ENCODE data around the gene AGR3.

AGR3 gene

DNA sequence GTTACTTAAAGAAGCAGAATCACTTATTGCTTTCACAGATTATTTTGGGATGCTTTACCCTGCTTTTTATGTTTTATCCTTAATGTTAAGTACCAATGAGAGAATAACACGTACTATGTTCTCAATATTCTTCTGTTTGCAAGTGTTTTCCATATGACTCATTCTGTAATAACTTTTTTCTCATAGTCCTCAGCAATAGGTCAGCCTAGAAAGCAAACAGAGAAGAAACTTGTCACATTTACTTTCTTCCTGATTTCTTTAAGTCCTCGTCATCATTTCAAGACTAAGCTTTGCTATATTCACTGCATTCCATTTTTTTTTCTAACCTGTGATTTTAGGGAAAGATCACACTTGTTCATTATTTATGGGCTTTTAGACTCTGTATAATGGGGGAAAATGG lies 70.2 kb downstream of the AGR3 start:
- H3K27ac ChIP-seq (ENCODE audit: low read depth, low read length, severe bottlenecking) = no peak overlapping the region
- no CpG with 5 or more reads among the region's 2 CpGs for WGBS, 2 experiments (ENCODE audit: insufficient coverage in 2 of 2)
- H3K4me1 ChIP-seq (ENCODE audit: control insufficient read depth, insufficient read depth, low read length, poor library complexity, severe bottlenecking) = no peaks in the 10 kb centered on the region
- no peak overlapping the region for H3K4me3 ChIP-seq (ENCODE audit: extremely low read depth, insufficient read depth, low read length, poor library complexity, severe bottlenecking)
- no peaks in the 10 kb centered on the region for H3K36me3 ChIP-seq (ENCODE audit: control insufficient read depth, insufficient read depth, low read length)
- H3K9me3 ChIP-seq (ENCODE audit: control insufficient read depth, low read length) = no peaks in the 10 kb centered on the region

DNA sequence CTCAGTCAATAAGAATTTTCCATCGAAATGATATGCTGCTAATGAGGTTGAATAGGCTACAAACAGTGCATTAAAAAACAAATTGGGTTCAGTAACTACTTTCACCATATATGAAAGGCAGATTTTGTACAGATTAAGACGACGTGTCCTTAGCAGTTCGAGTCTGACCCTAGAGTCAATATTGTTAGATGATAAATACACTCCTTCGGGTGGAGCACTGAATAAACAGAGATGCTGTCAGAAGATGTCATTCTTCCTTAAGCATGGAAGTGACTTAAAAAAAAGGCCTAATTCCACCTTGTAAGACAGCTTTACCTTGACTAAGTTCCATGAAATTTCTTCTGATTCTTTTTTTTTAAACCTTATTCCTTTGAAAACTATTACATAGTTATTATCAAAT lies 71.2 kb downstream of the AGR3 start:
- H3K27ac ChIP-seq (ENCODE audit: low read depth, low read length, severe bottlenecking) = no peak overlapping the region
- H3K4me3 ChIP-seq (ENCODE audit: extremely low read depth, insufficient read depth, low read length, poor library complexity, severe bottlenecking) = no peak overlapping the region
- H3K36me3 ChIP-seq (ENCODE audit: control insufficient read depth, insufficient read depth, low read length) = no peaks in the 10 kb centered on the region
- 87 to 96% methylated on average over 4 to 5 of the region's 5 CpGs for WGBS, 2 experiments (ENCODE audit: insufficient coverage in 2 of 2)
- H3K4me1 ChIP-seq (ENCODE audit: control insufficient read depth, insufficient read depth, low read length, poor library complexity, severe bottlenecking) = no peaks in the 10 kb centered on the region
- no peaks in the 10 kb centered on the region for H3K9me3 ChIP-seq (ENCODE audit: control insufficient read depth, low read length)

DNA sequence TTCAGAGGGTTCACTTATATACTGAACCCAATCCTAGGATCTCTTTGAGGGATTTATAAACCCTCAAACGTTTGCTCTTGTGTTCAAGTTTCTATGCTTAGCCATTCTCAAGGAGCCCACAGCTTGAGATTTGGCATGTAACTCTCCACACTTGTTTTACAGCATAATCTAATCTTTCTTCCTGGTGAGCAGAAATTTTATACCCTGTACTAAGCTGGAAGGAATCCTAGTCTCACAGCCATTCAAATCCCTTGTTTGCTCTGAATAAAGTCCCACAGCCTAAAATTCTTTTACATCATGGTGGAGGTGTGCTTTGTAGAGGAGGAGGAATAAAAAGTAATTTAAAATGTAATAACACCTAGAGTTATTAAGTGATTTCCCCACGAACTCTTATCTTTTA lies 71.7 kb downstream of the AGR3 start:
- Histone ChIP-seq H3K36me3 (ENCODE audit: control insufficient read depth, insufficient read depth, low read length) (no peaks in the 10 kb centered on the region), H3K27ac (ENCODE audit: low read depth, low read length, severe bottlenecking) (no peak overlapping the region), H3K9me3 (ENCODE audit: control insufficient read depth, low read length) (no peaks in the 10 kb centered on the region), H3K4me1 (ENCODE audit: control insufficient read depth, insufficient read depth, low read length, poor library complexity, severe bottlenecking) (no peaks in the 10 kb centered on the region), H3K4me3 (ENCODE audit: extremely low read depth, insufficient read depth, low read length, poor library complexity, severe bottlenecking) (no peak overlapping the region)
- WGBS, 2 experiments (ENCODE audit: insufficient coverage in 2 of 2) = 70 to 100% methylated on average over 1 of the region's 2 CpGs

All from mesodermal cell (in vitro differentiated cells).